ENCODE results near the gene RSPO3.
"Not testable (repeated sequence)": the region's sequence is repeated elsewhere in the genome, so short reads cannot be mapped to it uniquely, and the experiment has no call there.

RSPO3 gene

GRCh38 chr6:127221201-127221600 is 102.7 kb downstream of the RSPO3 start:
- no peak for DNase-seq (ENCODE audit: low read depth)
- TF ChIP-seq CTCF (IDR thresholded peaks at IDR 0.05; ENCODE audit: control insufficient read depth, insufficient read depth, low read depth, low read length, missing control alignments) = no peak
- no peak overlapping the region for H3K4me3 ChIP-seq (ENCODE audit: control insufficient read depth, low read depth, low read length)

- no peak for DNase-seq (ENCODE audit: low read depth)
- no peak overlapping the region for H3K4me3 ChIP-seq (ENCODE audit: control insufficient read depth, low read depth, low read length)
- TF ChIP-seq CTCF (IDR thresholded peaks at IDR 0.05; ENCODE audit: control insufficient read depth, insufficient read depth, low read depth, low read length, missing control alignments) = no peak
Measured at GRCh38 chr6:127222418-127222817, 103.9 kb downstream of the RSPO3 start.

GRCh38 chr6:127225497-127225896 is 107.0 kb downstream of the RSPO3 start:
- DNase-seq (ENCODE audit: low read depth) = no peak
- H3K4me3 ChIP-seq (ENCODE audit: control insufficient read depth, low read depth, low read length) = no peak overlapping the region
- no peak for TF ChIP-seq CTCF (IDR thresholded peaks at IDR 0.05; ENCODE audit: control insufficient read depth, insufficient read depth, low read depth, low read length, missing control alignments)

GRCh38 chr6:127233819-127234218 is 115.3 kb downstream of the RSPO3 start:
- not testable (repeated sequence) for H3K4me3 ChIP-seq (ENCODE audit: control insufficient read depth, low read depth, low read length); DNase-seq (ENCODE audit: low read depth)

- peak; percentile 29 for DNase-seq (ENCODE audit: low read depth)
- TF ChIP-seq CTCF (IDR thresholded peaks at IDR 0.05; ENCODE audit: control insufficient read depth, insufficient read depth, low read depth, low read length, missing control alignments) = no peak
- no peak overlapping the region for H3K4me3 ChIP-seq (ENCODE audit: control insufficient read depth, low read depth, low read length)
Measured at GRCh38 chr6:127243501-127243900, 125.0 kb downstream of the RSPO3 start.
